Activated CD4-positive, alpha-beta T cell treated with anti-CD3 and anti-CD28 coated beads, Interleukin-2, amount 10 ng/mL, durations not matched to agents 7 days and 5 days (primary cell): ENCODE data around the gene ZNF235. TPM values are rescaled to one million over a fixed set of nuclear protein-coding genes. Genes with fewer than 3 reads are reported as not detected.
"Not testable (repeated sequence)": the region's sequence is repeated elsewhere in the genome, so short reads cannot be mapped to it uniquely, and the experiment has no call there.

ENCODE experiments used
- CTCF ChIA-PET: fragments of 350-600 bp; sonication (Branson Sonifier 250); formaldehyde crosslinking; loops from one replicate; lab custom pipeline; 2021; ENCODE audit warnings: antibody characterized with exemption; lab: Charles Lee
- POLR2A ChIA-PET: fragments of 350-600 bp; sonication (Branson Sonifier 250); formaldehyde crosslinking; loops from one replicate; lab custom pipeline; 2021; ENCODE audit warnings: antibody characterized with exemption; lab: Charles Lee
- DNase-seq: peaks from one replicate; pipeline ENCODE4 v3.0.0-alpha.2; 2020
- H3K27ac Mint-ChIP-seq: one replicate; pipeline ENCODE4 v1.8.0; 2021; ENCODE audit warnings: mild to moderate bottlenecking, moderate library complexity, mixed read lengths
- H3K27me3 Mint-ChIP-seq: one replicate; pipeline ENCODE4 v1.8.0; 2021; ENCODE audit warnings: mixed read lengths
- H3K36me3 Mint-ChIP-seq: one replicate; pipeline ENCODE4 v1.8.0; 2021; ENCODE audit warnings: low read depth, mixed read lengths
- H3K4me1 Mint-ChIP-seq: one replicate; pipeline ENCODE4 v1.8.0; 2021; ENCODE audit warnings: mixed read lengths
- H3K4me3 Mint-ChIP-seq: one replicate; pipeline ENCODE4 v1.8.0; 2021; ENCODE audit warnings: mild to moderate bottlenecking, moderate library complexity, mixed read lengths
- H3K9me3 Mint-ChIP-seq: one replicate; pipeline ENCODE4 v1.8.0; 2021; ENCODE audit warnings: mixed read lengths
- total RNA-seq, 2 experiments: library from RNA; stranded (reverse); gene quantifications; one replicate each; pipeline ENCODE4 v1.2.3, GENCODE V29; 2021

Gene ZNF235
- 1 to 10 TPM; 4.9 to 5.5 TPM for total RNA-seq

DNA sequence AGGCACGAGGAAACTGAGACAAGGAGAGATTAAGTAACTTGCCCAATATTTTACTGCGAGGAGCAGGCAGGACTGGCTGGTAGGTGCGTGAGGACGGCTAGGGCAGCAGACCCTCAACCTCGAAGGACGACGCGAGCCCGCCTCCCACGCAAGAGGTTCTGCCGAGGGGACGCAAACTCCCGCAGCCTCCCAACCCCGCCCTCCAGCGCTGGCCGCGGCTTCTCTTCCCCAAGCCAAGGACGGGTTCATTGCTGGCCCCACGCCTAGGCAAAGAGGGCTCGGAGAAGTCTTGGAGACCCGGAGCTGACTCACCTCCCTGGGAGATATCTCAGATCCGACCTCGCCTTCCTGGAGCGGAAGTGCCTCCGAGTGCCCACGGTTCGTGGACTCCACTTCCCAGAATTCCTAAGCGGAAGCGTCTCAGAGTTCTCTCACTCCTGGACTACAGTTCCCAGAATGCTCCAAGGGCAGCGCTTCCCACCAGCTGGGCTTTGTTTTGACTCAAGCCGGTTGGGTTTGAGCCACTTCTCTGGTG is at the start of gene ZNF235:
Gene ZNF235, minus strand, starts transcription at position 367 of the 535 bp plus-strand sequence. CDS start 1,621 bp downstream, outside the sequence.
- H3K4me3 Mint-ChIP-seq = peak within 1 kb of the TSS; percentile 91
- peaks cover 24% of the 10 kb centered on the region for H3K4me1 Mint-ChIP-seq
- H3K27me3 Mint-ChIP-seq = no peaks in the 10 kb centered on the region
- peaks cover 19% of the 10 kb centered on the region for H3K36me3 Mint-ChIP-seq
- peaks cover 28% of the 10 kb centered on the region for H3K9me3 Mint-ChIP-seq
- POLR2A ChIA-PET = no interaction called here
- peak within 1 kb of the TSS; percentile 81 for H3K27ac Mint-ChIP-seq
- CTCF ChIA-PET = interaction anchor here (0.7 to 1.5 kb wide), 3 partner anchors 12 to 97 kb away, joined by 3 to 4 read pairs (median 3); no protein-coding TSS in a partner anchor
- peak; percentile 79 for DNase-seq

- H3K9me3 Mint-ChIP-seq = peaks cover 32% of the 10 kb centered on the region
- H3K4me3 Mint-ChIP-seq = no peak overlapping the region
- CTCF ChIA-PET = no interaction called here
- H3K4me1 Mint-ChIP-seq = no peaks in the 10 kb centered on the region
- DNase-seq = no peak
- no peaks in the 10 kb centered on the region for H3K27me3 Mint-ChIP-seq
- POLR2A ChIA-PET = no interaction called here
- no peak overlapping the region for H3K27ac Mint-ChIP-seq
- H3K36me3 Mint-ChIP-seq = no peaks in the 10 kb centered on the region
These were observed 41.7 kb upstream of the ZNF235 start for GRCh38 chr19:44346556-44346955.

DNA sequence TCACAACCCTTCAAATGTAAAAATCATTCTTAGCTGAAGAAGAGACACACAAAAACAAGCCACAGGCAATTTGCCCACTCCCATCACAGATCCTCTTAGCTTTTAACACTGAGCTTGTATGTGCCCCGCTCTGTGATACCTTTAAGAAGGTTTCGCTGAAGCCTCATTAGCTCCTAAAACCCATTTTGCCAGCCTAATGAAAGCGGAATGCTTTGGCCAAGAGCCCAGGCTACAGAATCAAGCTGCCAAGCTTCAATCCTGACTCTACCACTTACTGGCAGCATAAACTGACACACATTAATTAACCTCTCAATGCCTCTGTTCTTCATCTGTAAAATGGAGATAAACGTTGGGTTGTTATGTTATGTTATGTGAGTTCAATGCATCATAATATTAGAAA is 41.1 kb upstream of the ZNF235 start:
- CTCF ChIA-PET = no interaction called here
- no peak for DNase-seq
- no peaks in the 10 kb centered on the region for H3K36me3 Mint-ChIP-seq
- no peaks in the 10 kb centered on the region for H3K4me1 Mint-ChIP-seq
- POLR2A ChIA-PET = no interaction called here
- no peak overlapping the region for H3K27ac Mint-ChIP-seq
- no peak overlapping the region for H3K4me3 Mint-ChIP-seq
- H3K9me3 Mint-ChIP-seq = peaks cover 31% of the 10 kb centered on the region
- no peaks in the 10 kb centered on the region for H3K27me3 Mint-ChIP-seq

DNA sequence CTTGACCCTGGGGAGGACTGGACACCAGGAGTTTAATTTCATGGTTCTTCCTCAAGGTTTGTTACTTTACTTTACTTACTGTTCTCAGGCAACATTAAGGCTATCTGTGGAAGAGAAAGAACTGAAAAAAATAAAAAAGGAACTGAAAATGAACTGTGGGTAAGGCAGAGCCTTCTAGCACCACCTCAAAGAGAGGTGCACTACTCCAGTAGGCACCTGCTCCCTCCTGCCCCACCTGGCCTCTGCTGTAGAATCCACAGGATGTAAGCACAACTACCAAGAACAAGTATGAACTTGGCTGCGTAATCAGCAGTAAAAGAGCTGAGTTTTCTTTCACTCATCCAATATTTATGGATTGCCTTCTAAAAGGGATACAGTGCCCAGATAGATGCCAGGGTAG is 39.4 kb upstream of the ZNF235 start:
- ChIA-PET CTCF (interaction anchor here (1.0 kb wide), 1 partner anchor 109 kb away, joined by 3 read pairs; no protein-coding TSS in a partner anchor), POLR2A (no interaction called here)
- Mint-ChIP-seq H3K4me3 (no peak overlapping the region), H3K36me3 (no peaks in the 10 kb centered on the region), H3K27ac (no peak overlapping the region), H3K4me1 (no peaks in the 10 kb centered on the region), H3K9me3 (peaks cover 23% of the 10 kb centered on the region), H3K27me3 (no peaks in the 10 kb centered on the region)
- no peak for DNase-seq

DNA sequence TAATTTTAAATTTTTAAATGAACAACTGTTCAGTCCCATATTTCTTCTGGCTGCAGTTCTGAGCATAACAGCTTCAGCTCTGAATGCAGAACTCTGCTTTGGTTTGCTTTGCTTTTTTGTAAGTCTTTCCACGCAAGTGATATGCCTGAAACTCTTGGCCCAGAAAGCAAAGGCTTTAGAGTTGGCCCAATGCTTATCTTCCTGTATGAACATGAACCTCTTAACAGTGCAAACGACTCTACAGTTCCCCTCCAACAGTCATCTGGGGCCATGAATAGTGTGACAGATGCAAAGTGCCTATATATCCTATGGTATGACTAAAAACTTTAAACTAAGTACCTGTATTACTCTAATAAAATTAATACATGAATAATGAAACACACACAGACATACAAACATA is 37.0 kb upstream of the ZNF235 start:
- Mint-ChIP-seq H3K4me3 (no peak overlapping the region), H3K27ac (no peak overlapping the region), H3K36me3 (no peaks in the 10 kb centered on the region), H3K27me3 (no peaks in the 10 kb centered on the region), H3K9me3 (peaks cover 24% of the 10 kb centered on the region), H3K4me1 (no peaks in the 10 kb centered on the region)
- CTCF ChIA-PET = no interaction called here
- POLR2A ChIA-PET = no interaction called here
- no peak for DNase-seq

GRCh38 chr19:44334639-44335038 is 29.8 kb upstream of the ZNF235 start:
- H3K27ac Mint-ChIP-seq, H3K36me3 Mint-ChIP-seq, H3K27me3 Mint-ChIP-seq, H3K4me3 Mint-ChIP-seq, H3K4me1 Mint-ChIP-seq, CTCF ChIA-PET, POLR2A ChIA-PET, DNase-seq: not testable (repeated sequence)
- peaks cover 50% of the 10 kb centered on the region for H3K9me3 Mint-ChIP-seq

- no peak overlapping the region for H3K27ac Mint-ChIP-seq
- POLR2A ChIA-PET = no interaction called here
- H3K4me1 Mint-ChIP-seq = no peaks in the 10 kb centered on the region
- H3K9me3 Mint-ChIP-seq = peaks cover 58% of the 10 kb centered on the region
- H3K36me3 Mint-ChIP-seq = peaks cover 6% of the 10 kb centered on the region
- H3K27me3 Mint-ChIP-seq = no peaks in the 10 kb centered on the region
- no peak for DNase-seq
- no peak overlapping the region for H3K4me3 Mint-ChIP-seq
- CTCF ChIA-PET = no interaction called here
These were observed 27.3 kb upstream of the ZNF235 start for GRCh38 chr19:44332145-44332544.

DNA sequence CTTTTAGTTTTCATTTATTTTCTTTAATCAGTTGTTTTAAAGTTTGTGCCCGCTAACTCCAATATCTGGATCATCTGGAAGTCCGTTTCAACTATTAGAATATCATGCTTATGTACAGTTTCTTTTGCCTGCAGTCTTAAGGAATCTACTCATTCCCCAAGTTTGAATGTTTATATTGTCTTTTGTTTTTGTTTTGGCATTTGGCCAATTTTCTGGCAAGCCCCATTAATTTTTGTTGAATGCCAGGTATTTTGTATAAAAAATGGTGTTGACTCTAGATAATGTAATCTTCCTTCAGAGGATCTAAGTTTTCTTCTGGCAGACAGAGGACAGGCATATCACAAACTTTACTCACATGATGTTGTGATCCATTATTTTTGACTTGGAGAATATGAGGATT is 11.1 kb upstream of the ZNF235 start:
- Mint-ChIP-seq H3K4me1 (no peaks in the 10 kb centered on the region), H3K27me3 (no peaks in the 10 kb centered on the region), H3K9me3 (peaks cover 27% of the 10 kb centered on the region), H3K27ac (no peak overlapping the region), H3K36me3 (no peaks in the 10 kb centered on the region), H3K4me3 (no peak overlapping the region)
- POLR2A ChIA-PET = no interaction called here
- no peak for DNase-seq
- CTCF ChIA-PET = no interaction called here

DNA sequence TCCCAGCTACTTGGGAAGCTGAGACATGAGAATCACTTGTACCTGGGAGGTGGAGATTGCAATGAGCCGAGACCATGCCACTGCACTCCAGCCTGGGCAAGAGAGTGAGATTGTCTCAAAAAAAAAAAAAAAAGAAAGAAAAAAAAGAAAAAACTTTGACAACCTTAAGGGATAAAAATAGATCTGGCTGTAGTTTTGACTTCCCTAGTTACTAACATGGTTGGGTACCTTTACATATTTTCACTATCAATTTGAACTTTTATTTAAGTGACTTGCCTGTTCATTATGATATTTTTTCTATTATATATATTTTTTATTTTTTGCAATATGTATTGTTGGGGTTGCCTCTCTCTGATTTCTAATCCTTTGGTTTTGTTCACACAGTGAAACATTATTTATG is 8.4 kb upstream of the ZNF235 start:
- H3K27ac Mint-ChIP-seq = no peak overlapping the region
- no peaks in the 10 kb centered on the region for H3K27me3 Mint-ChIP-seq
- H3K9me3 Mint-ChIP-seq = peaks cover 25% of the 10 kb centered on the region
- no peaks in the 10 kb centered on the region for H3K4me1 Mint-ChIP-seq
- no peak for DNase-seq
- H3K4me3 Mint-ChIP-seq = no peak overlapping the region
- CTCF ChIA-PET = no interaction called here
- no peaks in the 10 kb centered on the region for H3K36me3 Mint-ChIP-seq
- POLR2A ChIA-PET = no interaction called here

- Mint-ChIP-seq H3K4me1 (peaks cover 24% of the 10 kb centered on the region), H3K9me3 (peaks cover 27% of the 10 kb centered on the region), H3K27me3 (no peaks in the 10 kb centered on the region), H3K36me3 (no peaks in the 10 kb centered on the region), H3K27ac (no peak overlapping the region), H3K4me3 (no peak overlapping the region)
- ChIA-PET CTCF (no interaction called here), POLR2A (no interaction called here)
- DNase-seq = no peak
These were observed 3.2 kb upstream of the ZNF235 start for GRCh38 chr19:44308011-44308410.

GRCh38 chr19:44306283-44306682 is 1.5 kb upstream of the ZNF235 start:
- no peak for DNase-seq
- H3K4me1 Mint-ChIP-seq = peaks cover 24% of the 10 kb centered on the region
- H3K27me3 Mint-ChIP-seq = no peaks in the 10 kb centered on the region
- CTCF ChIA-PET = interaction anchor here (0.6 kb wide), 2 partner anchors 12 to 63 kb away, joined by 3 read pairs; no protein-coding TSS in a partner anchor
- no peak overlapping the region for H3K4me3 Mint-ChIP-seq
- POLR2A ChIA-PET = no interaction called here
- peaks cover 6% of the 10 kb centered on the region for H3K36me3 Mint-ChIP-seq
- peaks cover 29% of the 10 kb centered on the region for H3K9me3 Mint-ChIP-seq
- no peak overlapping the region for H3K27ac Mint-ChIP-seq

- Mint-ChIP-seq H3K4me1 (peaks cover 24% of the 10 kb centered on the region), H3K36me3 (peaks cover 11% of the 10 kb centered on the region), H3K27me3 (no peaks in the 10 kb centered on the region), H3K4me3 (peak overlapping the region; percentile 91), H3K9me3 (peaks cover 29% of the 10 kb centered on the region), H3K27ac (no peak overlapping the region)
- ChIA-PET POLR2A (no interaction called here), CTCF (interaction anchor here (0.7 to 1.5 kb wide), 2 partner anchors 13 to 98 kb away, joined by 3 to 4 read pairs; no protein-coding TSS in a partner anchor)
- DNase-seq = no peak
These were observed 632 bp upstream of the ZNF235 start for GRCh38 chr19:44305457-44305856.

GRCh38 chr19:44303976-44304568 is 753 bp downstream of the ZNF235 start:
- H3K9me3 Mint-ChIP-seq = peaks cover 28% of the 10 kb centered on the region
- H3K27ac Mint-ChIP-seq = peak overlapping the region; percentile 81
- H3K27me3 Mint-ChIP-seq = no peaks in the 10 kb centered on the region
- DNase-seq = no peak
- ChIA-PET POLR2A (no interaction called here), CTCF (interaction anchor here (1.0 to 1.5 kb wide), 2 partner anchors 37 to 96 kb away, joined by 3 to 4 read pairs; no protein-coding TSS in a partner anchor)
- H3K4me1 Mint-ChIP-seq = peaks cover 24% of the 10 kb centered on the region
- H3K36me3 Mint-ChIP-seq = peaks cover 25% of the 10 kb centered on the region
- H3K4me3 Mint-ChIP-seq = peak overlapping the region; percentile 91
